Activated CD8-positive, alpha-beta T cell treated with anti-CD3 and anti-CD28 coated beads for 36 hours (primary cell): ENCODE measurements around the gene PNMA6A. TPM values are rescaled to one million over a fixed set of nuclear protein-coding genes. Genes with fewer than 3 reads are reported as not detected.

Source experiments
- ATAC-seq: fragments of 200-7000 bp; cut with Tn5 transposase; one replicate; pipeline ENCODE4 v1.10.0; 2021; ENCODE audit warnings: mild to moderate bottlenecking, moderate library complexity
- CTCF ChIA-PET: fragments of 350-600 bp; sonication (Branson Sonifier 250); formaldehyde crosslinking; loops from one replicate; lab custom pipeline; 2021; ENCODE audit warnings: antibody characterized with exemption; lab: Charles Lee
- POLR2A ChIA-PET: fragments of 350-600 bp; sonication (Branson Sonifier 250); formaldehyde crosslinking; loops from one replicate; lab custom pipeline; 2021; ENCODE audit warnings: antibody characterized with exemption; lab: Charles Lee
- DNase-seq: peaks from one replicate; pipeline ENCODE4 v3.0.0-alpha.2; 2020
- H3K27ac Mint-ChIP-seq: one replicate; pipeline ENCODE4 v1.8.0; 2021; ENCODE audit warnings: mild to moderate bottlenecking, mixed read lengths
- H3K27me3 Mint-ChIP-seq: one replicate; pipeline ENCODE4 v1.8.0; 2021; ENCODE audit warnings: mixed read lengths
- H3K36me3 Mint-ChIP-seq: one replicate; pipeline ENCODE4 v1.8.0; 2021; ENCODE audit warnings: low read depth, mixed read lengths
- H3K4me1 Mint-ChIP-seq: one replicate; pipeline ENCODE4 v1.8.0; 2021; ENCODE audit warnings: low read depth, mixed read lengths
- H3K4me3 Mint-ChIP-seq: one replicate; pipeline ENCODE4 v1.8.0; 2021; ENCODE audit warnings: mild to moderate bottlenecking, moderate library complexity, mixed read lengths
- H3K9me3 Mint-ChIP-seq: one replicate; pipeline ENCODE4 v1.8.0; 2021; ENCODE audit warnings: mixed read lengths
- CTCF ChIP-seq: fragments of 200-600 bp; IDR thresholded peaks from one replicate; pipeline ENCODE4 v1.8.0; 2022; ENCODE audit warnings: antibody characterized with exemption, mild to moderate bottlenecking
- intact Hi-C: fragments of 100-400 bp; cut with micrococcal nuclease; formaldehyde crosslinking; loops from one replicate; pipeline ENCODE4 v1.10.0; 2022
- total RNA-seq, 2 experiments: library from RNA; stranded (reverse); gene quantifications; one replicate each; pipeline ENCODE4 v1.2.3, GENCODE V29; 2021

Gene PNMA6A
- total RNA-seq, 2 experiments from 2014 or later, result 0.40 to 0.43 TPM

DNA sequence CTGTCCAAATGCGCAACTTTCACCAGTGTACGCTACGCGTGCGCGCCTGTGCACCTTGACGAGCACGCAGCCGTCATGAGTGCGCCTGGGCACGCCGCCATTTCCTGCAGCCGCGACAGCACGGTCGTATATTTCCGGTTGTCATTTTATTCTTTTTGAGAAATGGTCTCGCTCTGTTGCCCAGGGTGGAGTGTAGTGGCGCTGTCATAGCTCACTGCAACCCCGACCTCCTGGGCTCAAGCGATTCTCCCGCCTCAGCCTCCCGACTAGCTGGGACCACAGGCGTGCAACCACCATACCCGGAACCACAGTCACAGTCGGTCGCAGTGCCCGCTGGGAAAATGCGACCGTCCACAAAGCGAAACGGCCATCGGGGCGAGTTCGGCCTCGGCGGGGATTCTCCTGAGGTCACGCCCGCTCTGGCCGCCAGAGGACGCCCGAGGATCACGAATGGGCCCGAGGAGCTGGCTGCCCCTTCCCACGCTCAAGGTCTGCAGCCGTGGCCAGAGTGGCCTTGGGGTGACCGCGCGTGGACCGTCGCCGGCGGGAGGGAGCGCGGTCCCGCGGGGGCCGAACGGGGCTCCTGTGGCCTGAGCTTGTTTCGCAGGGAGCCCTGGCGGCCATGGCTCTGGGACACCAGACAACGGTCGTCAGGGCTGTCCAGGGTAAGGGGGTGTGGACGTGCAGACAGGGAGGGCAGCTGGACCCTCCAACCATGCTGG, 39.7 kb upstream of the PNMA6A start:
- H3K4me3 Mint-ChIP-seq, result peak overlapping the region; percentile 79
- POLR2A ChIA-PET, result no interaction called here
- CTCF ChIA-PET, result interaction anchor here (0.8 to 1.7 kb wide), 15 partner anchors 9 to 635 kb away, joined by 3 to 7 read pairs (median 4); no protein-coding TSS in a partner anchor

DNA sequence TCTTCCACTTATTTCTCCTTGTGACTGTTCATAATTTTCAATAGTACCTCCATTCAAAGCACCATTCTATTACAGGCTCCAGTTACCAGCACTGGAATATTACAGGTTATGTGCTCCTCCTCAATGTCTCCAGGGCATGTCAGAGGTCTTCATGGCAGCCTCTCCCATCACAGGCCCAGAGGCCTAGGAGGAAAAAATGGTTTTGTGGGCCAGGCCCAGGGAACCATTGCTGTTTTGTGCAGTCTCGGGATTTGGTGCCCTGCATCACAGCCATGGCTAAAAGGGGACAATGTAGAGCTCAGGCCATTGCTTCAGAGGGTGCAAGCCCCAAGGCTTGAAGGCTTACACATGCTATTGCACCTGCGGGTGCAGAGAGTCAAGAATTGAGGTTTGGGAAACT, 23.2 kb upstream of the PNMA6A start:
- ATAC-seq (no peak), DNase-seq (no peak)
- ChIA-PET POLR2A (no interaction called here), CTCF (no interaction called here)
- H3K27me3 Mint-ChIP-seq, result no peaks in the 10 kb centered on the region
- H3K9me3 Mint-ChIP-seq, result peaks cover 5% of the 10 kb centered on the region
- intact Hi-C loops, result no loop called here
- no peaks in the 10 kb centered on the region for H3K4me1 Mint-ChIP-seq
- no peak overlapping the region for H3K4me3 Mint-ChIP-seq
- TF ChIP-seq CTCF, result no peak
- H3K27ac Mint-ChIP-seq, result no peak overlapping the region
- peaks cover 21% of the 10 kb centered on the region for H3K36me3 Mint-ChIP-seq

More for the DNA sequence above, 39.7 kb upstream of the PNMA6A start:
- Mint-ChIP-seq H3K4me1 (peaks cover 8% of the 10 kb centered on the region), H3K27me3 (no peaks in the 10 kb centered on the region), H3K9me3 (no peaks in the 10 kb centered on the region), H3K27ac (peak overlapping the region; percentile 90), H3K36me3 (no peaks in the 10 kb centered on the region)
- DNase-seq (peak; percentile 73), ATAC-seq (peak; percentile 82)
- TF ChIP-seq CTCF, result peak; percentile 76
- intact Hi-C loops, result no loop called here

DNA sequence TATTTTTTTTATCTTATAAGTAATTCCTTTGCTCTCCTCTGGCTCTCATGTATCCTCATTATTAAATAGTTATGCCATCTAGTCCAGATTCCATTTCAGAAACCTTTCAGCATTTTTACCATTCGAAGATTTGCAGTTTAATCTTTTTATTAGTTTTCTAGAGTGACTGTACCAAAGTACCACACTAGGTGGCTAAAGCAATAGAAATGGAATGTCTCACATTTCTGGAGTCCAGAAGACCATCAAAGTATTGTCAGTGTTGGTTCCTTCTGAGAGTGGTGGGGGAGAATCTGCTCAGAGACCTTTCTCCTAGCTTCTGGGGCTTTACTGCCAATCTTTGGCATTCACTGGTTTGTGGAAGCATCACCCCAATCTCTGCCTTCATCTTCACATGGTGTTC, 19.7 kb upstream of the PNMA6A start:
- POLR2A ChIA-PET, result no interaction called here
- Mint-ChIP-seq H3K9me3 (peaks cover 5% of the 10 kb centered on the region), H3K27me3 (peaks cover 3% of the 10 kb centered on the region), H3K36me3 (peaks cover 17% of the 10 kb centered on the region), H3K4me3 (no peak overlapping the region), H3K4me1 (no peaks in the 10 kb centered on the region), H3K27ac (no peak overlapping the region)
- intact Hi-C loops, result no loop called here
- no peak for TF ChIP-seq CTCF
- CTCF ChIA-PET, result no interaction called here
- ATAC-seq, result no peak
- DNase-seq, result no peak

GRCh38 chrX:153055871-153056749, 16.1 kb upstream of the PNMA6A start, which contains the start of gene PNMA3:
Gene PNMA3 (plus strand): TSS chrX:153056470. CDS start chrX:153057056, 586 bp downstream.
- no peak for TF ChIP-seq CTCF
- CTCF ChIA-PET, result no interaction called here
- Mint-ChIP-seq H3K4me3 (peak within 1 kb of the TSS; percentile 4), H3K9me3 (no peaks in the 10 kb centered on the region), H3K36me3 (no peaks in the 10 kb centered on the region), H3K27me3 (peaks cover 3% of the 10 kb centered on the region), H3K4me1 (no peaks in the 10 kb centered on the region), H3K27ac (no peak within 1 kb of the TSS)
- ATAC-seq (no peak), DNase-seq (peak; percentile 6)
- intact Hi-C loops, result no loop called here
- POLR2A ChIA-PET, result no interaction called here

- Mint-ChIP-seq H3K27ac (no peak overlapping the region), H3K36me3 (no peaks in the 10 kb centered on the region), H3K4me1 (no peaks in the 10 kb centered on the region), H3K4me3 (no peak overlapping the region), H3K9me3 (no peaks in the 10 kb centered on the region), H3K27me3 (peaks cover 3% of the 10 kb centered on the region)
- ChIA-PET CTCF (no interaction called here), POLR2A (no interaction called here)
- TF ChIP-seq CTCF, result no peak
- intact Hi-C loops, result no loop called here
- ATAC-seq (no peak), DNase-seq (no peak)
Observed at GRCh38 chrX:153057281-153057680, 15.0 kb upstream of the PNMA6A start.
